ENCODE data around the gene PAPSS2.

DNA sequence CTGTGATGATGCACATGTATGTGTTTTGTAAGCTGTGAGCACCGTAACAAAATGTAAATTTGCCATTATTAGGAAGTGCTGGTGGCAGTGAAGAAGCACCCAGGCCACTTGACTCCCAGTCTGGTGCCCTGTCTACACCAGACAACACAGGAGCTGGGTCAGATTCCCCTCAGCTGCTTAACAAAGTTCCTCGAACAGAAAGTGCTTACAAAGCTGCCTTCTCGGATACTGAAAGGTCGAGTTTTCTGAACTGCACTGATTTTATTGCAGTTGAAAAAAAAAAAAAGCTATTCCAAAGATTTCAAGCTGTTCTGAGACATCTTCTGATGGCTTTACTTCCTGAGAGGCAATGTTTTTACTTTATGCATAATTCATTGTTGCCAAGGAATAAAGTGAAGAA, 87.2 kb downstream of the PAPSS2 start:
- TF ChIP-seq, protein P1, sequence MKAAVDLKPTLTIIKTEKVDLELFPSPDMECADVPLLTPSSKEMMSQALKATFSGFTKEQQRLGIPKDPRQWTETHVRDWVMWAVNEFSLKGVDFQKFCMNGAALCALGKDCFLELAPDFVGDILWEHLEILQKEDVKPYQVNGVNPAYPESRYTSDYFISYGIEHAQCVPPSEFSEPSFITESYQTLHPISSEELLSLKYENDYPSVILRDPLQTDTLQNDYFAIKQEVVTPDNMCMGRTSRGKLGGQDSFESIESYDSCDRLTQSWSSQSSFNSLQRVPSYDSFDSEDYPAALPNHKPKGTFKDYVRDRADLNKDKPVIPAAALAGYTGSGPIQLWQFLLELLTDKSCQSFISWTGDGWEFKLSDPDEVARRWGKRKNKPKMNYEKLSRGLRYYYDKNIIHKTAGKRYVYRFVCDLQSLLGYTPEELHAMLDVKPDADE (IDR thresholded peaks at IDR 0.05): no peak
- TF ChIP-seq CTCF (conservative IDR thresholded peaks at IDR 0.05; ENCODE audit: low read depth in 2 of 2): no peak
- TF ChIP-seq EZH2phosphoT487 (IDR thresholded peaks at IDR 0.05; ENCODE audit: unreplicated experiment): no peak
- no peak for TF ChIP-seq EZH2 (IDR thresholded peaks at IDR 0.05; ENCODE audit: low read depth, unreplicated experiment)
- no peak for TF ChIP-seq POLR2AphosphoS5 (IDR thresholded peaks at IDR 0.05; ENCODE audit: low read depth)
- no peak for TF ChIP-seq NANOG (IDR thresholded peaks at IDR 0.05; ENCODE audit: borderline replicate concordance)
- TF ChIP-seq CREB1 (CRISPR knock-in tag; IDR thresholded peaks at IDR 0.05; ENCODE audit: low read depth): no peak
- no peak for TF ChIP-seq STAT1 (IDR thresholded peaks at IDR 0.05; ENCODE audit: unreplicated experiment)
- no peak for TF ChIP-seq JUNB (IDR thresholded peaks at IDR 0.05; ENCODE audit: unreplicated experiment)
- no peak for TF ChIP-seq ZNF331 (CRISPR knock-in tag; IDR thresholded peaks at IDR 0.05; ENCODE audit: low read depth)

Measured in GM23338 (cell line).